Muscle of leg (tissue), 11 donors: ENCODE results near the gene IL9R. TPM values are rescaled to one million over a fixed set of nuclear protein-coding genes. Genes with fewer than 3 reads are reported as not detected.
"Not testable (repeated sequence)": the region's sequence is repeated elsewhere in the genome, so short reads cannot be mapped to it uniquely, and the experiment has no call there.

Experiments used
- DNase-seq: peaks from one replicate; pipeline ENCODE4 v3.0.0; 2013
- H3K27ac ChIP-seq: one replicate; pipeline ENCODE4 v1.5.1; 2013; ENCODE audit warnings: mild to moderate bottlenecking, low read length, control low read depth
- H3K27me3 ChIP-seq: one replicate; pipeline ENCODE4 v1.6.1; 2013; ENCODE audit warnings: low read length; ENCODE audit not compliant: control insufficient read depth, insufficient read depth
- H3K36me3 ChIP-seq: one replicate; pipeline ENCODE4 v1.6.1; 2013; ENCODE audit warnings: low read length; ENCODE audit not compliant: control insufficient read depth, insufficient read depth
- H3K4me1 ChIP-seq: one replicate; pipeline ENCODE4 v1.6.1; 2013; ENCODE audit warnings: low read length; ENCODE audit not compliant: control insufficient read depth, insufficient read depth
- H3K4me3 ChIP-seq: one replicate; pipeline ENCODE4 v1.5.1; 2013; ENCODE audit warnings: low read length, control low read depth
- H3K9me3 ChIP-seq: replicated peaks from 2 replicates; pipeline ENCODE4 v1.6.1; 2013; ENCODE audit warnings: low read depth, low read length; ENCODE audit not compliant: control insufficient read depth
- WGBS: methylation state at CpG from one replicate; pipeline ENCODE4 v1.1.5; 2013; ENCODE audit warnings: missing lambda C conversion rate; ENCODE audit not compliant: insufficient coverage; 5-methylcytosine and 5-hydroxymethylcytosine counted together
- polyA plus RNA-seq, 8 donors: library from polyadenylated mRNA; unstranded; fragments of 120-200 nt; gene quantifications; one replicate each; pipeline versions ENCODE4 v1.2.1 to v1.2.3, GENCODE V29; 2013; ENCODE audit warnings: inconsistent platforms in 1 of 8, low replicate concordance in 1 of 8; ENCODE audit not compliant: insufficient read length in 8 of 8, insufficient read depth in 1 of 8
- total RNA-seq: library from RNA; stranded (reverse); fragments of 120-200 nt; gene quantifications from one replicate; pipeline ENCODE4 v1.2.4, GENCODE V29; 2013

IL9R gene
- total and polyA plus RNA-seq, 9 donors: 0.11 TPM; not detected in 8

DNA sequence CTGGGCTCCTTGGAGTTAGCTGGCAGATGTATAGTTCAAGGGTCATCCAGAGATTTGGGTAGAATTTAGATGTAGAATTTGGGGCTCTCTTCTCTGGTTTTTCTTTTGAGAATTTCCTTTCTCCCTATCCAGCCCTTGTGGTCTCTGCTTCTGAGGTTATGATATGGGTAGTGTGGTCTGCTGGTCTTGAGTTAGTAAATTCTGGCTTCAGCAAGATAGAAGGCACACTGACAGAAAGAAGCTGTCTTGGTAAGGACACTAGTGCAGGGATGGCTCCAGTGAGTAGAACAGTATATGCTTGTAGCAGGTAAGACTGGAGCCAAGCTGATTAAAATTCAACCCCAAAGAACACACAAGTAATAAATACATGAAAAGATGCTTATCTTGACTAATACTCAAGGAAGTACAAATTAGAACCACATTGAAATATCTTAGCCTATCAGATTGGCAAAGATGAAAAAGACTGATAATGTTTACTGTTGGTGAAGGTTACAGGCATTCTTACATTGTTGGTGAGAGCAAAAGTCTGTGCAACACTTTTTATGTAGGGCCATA is 2.1 kb upstream of the IL9R start:
- no peaks in the 10 kb centered on the region for H3K27me3 ChIP-seq
- H3K4me1 ChIP-seq: no peaks in the 10 kb centered on the region
- H3K36me3 ChIP-seq: no peaks in the 10 kb centered on the region
- no peak for DNase-seq
- H3K27ac ChIP-seq: no peak overlapping the region
- no peak overlapping the region for H3K4me3 ChIP-seq
- peaks cover 10% of the 10 kb centered on the region for H3K9me3 ChIP-seq

DNA sequence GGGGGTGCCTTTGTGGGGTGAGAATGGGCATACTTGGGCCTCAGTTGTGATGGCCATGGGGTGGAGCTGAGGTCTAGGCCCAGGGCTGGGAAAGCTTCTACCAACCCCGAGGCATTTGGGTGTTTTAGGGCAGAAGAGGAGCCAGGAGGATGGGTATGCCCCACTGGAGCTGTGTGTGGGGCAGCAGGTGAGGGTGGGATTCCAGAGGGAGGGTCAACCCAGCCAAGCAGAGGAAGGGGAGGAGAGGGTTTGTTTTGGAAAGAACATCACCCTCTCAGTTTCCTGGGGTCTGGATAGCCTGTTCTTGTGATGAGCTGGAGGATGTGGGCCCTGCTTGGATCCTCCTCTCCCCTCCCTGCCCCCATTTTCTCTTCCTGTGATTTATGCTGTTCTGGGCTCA is 620 bp downstream of the IL9R start:
- Histone ChIP-seq H3K9me3 (peaks cover 22% of the 10 kb centered on the region), H3K27ac (no peak overlapping the region), H3K4me3 (no peak overlapping the region), H3K27me3 (no peaks in the 10 kb centered on the region), H3K36me3 (no peaks in the 10 kb centered on the region), H3K4me1 (no peaks in the 10 kb centered on the region)
- DNase-seq: no peak
- 33% methylated on average over 1 of the region's 1 CpG for WGBS

DNA sequence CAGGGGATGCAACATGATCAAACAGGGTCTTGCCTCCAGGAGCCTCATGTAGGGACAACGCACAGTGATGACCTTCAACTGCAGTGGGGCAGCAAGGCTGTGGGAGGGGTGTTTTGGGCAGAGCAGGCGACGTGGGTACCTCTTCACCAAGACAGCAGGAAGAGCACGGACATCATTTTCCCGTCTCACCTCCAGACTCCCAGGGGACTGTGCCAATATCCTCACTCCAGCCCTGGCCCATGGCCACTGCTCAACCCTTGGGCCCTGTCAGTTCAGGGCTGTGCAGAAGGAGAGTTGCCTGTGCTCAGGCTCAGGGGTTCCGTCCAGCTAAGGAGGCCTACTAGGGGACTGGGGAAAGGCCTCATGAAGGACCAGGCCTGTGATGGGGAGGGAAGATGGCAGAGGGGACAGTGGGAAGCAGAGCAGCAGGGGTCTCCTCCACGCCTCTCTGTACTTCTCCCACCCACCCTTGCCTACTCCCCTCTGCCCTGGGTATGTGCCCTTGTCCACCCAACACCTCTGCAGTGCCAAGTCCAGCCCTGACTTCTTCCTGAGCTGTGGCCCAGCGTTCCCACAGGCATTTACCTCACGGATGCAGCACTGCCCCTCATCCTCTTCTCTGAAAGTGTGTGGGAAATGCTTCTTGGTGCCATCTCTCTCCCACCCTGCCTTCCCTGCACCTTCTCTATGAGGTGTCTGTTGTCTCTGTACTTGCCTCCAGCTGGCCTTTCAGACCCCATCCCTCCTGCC is 1.4 kb downstream of the IL9R start:
- Histone ChIP-seq H3K27ac (no peak overlapping the region), H3K27me3 (no peaks in the 10 kb centered on the region), H3K4me1 (no peaks in the 10 kb centered on the region), H3K4me3 (no peak overlapping the region), H3K36me3 (no peaks in the 10 kb centered on the region), H3K9me3 (peaks cover 27% of the 10 kb centered on the region)
- WGBS: 83% methylated on average over 1 of the region's 9 CpGs
- DNase-seq: no peak

DNA sequence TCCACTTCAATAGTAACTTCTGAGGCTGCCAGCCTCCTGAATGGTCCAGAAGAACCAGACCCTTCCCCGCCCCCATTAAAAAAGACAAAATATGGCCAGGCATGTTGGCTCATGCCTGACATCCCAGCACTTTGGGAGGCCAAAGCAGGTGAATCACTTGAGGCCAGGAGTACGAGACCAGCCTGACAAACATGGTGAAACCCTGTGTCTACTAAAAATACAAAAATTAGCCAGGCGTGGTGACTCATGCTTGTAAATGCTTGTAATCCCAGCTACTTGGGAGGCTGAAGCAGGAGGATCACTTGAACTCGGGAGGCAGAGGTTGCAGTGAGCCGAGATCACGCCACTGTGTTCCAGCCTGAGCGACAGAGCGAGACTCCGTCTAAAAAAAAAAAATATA is 2.3 kb downstream of the IL9R start:
- WGBS: 54% methylated on average over 3 of the region's 9 CpGs
- DNase-seq, H3K27ac ChIP-seq, H3K4me1 ChIP-seq, H3K4me3 ChIP-seq, H3K27me3 ChIP-seq, H3K36me3 ChIP-seq: not testable (repeated sequence)
- peaks cover 25% of the 10 kb centered on the region for H3K9me3 ChIP-seq

DNA sequence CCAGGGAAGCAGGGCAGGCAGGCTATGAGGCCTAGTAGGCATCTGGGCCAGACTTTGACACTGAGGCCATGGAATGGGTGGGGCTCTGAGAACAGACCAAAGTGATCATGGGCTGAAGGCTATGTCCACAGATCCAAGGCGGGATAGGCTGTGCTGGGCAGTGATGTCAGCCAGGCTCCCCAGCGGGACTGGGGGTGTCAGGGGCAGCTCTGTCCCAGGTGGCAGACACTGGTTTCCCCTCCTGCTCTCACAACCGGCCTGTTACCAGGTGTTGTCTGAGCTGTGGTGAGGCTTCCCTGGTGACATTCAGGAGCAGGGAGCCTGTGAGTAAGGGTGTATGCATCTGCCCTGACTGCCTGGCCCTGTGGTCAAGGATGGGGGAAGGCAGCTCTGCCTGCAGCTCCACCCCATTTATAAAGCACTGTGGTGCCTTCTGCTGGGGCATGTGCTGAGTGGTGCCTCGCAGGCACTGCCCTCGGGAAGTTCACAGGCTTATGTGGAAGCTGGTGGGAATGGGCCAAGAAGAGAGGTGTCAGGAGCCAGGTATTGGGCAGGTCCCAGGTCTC is 2.9 kb downstream of the IL9R start:
- H3K27ac ChIP-seq: no peak overlapping the region
- WGBS: 72% methylated on average over 2 of the region's 5 CpGs

DNA sequence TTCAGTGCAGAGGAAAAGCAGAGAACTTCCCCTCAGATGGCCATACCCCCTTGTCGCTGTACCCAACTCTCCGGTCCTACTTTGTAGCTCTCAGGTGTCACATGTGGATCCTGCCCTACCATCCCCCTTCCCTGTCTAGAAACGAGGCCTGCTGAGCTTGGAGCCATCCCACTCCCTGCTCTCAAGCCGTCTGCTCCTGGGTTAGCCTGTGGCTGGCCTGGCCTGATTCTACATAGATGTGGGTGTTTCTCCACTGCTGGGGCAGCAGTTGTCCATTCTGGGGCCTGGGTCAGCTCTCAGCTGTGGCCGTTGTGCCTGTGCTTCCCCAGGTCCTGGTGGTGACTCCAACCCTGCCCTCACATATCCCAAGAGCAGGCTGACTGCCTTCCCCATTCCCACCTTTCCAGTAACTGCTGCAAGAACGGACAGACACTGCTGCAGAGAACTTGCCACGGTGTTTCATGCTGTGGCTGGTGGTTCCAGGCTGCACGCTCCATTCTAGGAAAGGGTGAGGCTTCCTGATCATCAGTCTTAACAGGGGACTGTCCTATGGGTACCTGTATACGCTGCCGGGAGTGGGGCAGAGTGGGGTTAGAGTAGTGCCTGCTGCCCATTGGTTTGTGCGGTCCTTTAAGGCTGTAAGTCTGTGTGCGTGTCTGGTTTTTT is 3.6 kb downstream of the IL9R start:
- no peak overlapping the region for H3K27ac ChIP-seq
- no peak for DNase-seq
- H3K27me3 ChIP-seq: no peaks in the 10 kb centered on the region
- no peak overlapping the region for H3K4me3 ChIP-seq
- WGBS: 82% methylated on average over 6 of the region's 12 CpGs
- H3K36me3 ChIP-seq: no peaks in the 10 kb centered on the region
- H3K4me1 ChIP-seq: no peaks in the 10 kb centered on the region
- peaks cover 30% of the 10 kb centered on the region for H3K9me3 ChIP-seq

More for the DNA sequence above, 2.9 kb downstream of the IL9R start:
- no peaks in the 10 kb centered on the region for H3K4me1 ChIP-seq
- H3K36me3 ChIP-seq: no peaks in the 10 kb centered on the region
- H3K27me3 ChIP-seq: no peaks in the 10 kb centered on the region
- H3K4me3 ChIP-seq: no peak overlapping the region
- DNase-seq: no peak
- H3K9me3 ChIP-seq: peaks cover 30% of the 10 kb centered on the region

DNA sequence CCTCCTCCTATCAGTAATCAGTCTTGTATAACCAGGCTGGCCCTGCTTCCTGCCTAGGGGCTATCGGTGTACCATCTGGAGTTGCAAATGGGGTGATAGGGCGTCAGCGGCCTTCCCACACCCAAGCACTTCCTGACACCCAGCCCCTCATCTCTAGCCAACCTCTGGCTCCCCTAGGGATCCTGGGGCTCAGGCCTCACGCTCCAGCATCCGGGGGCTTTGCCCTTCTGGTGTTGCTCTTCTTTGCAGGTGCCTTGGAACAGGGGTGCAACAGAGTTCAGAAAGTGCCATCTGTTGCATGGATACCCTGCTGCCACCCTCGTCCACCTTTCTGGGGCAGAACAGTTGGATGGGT is 4.1 kb downstream of the IL9R start:
- H3K27me3 ChIP-seq: no peaks in the 10 kb centered on the region
- peaks cover 30% of the 10 kb centered on the region for H3K9me3 ChIP-seq
- WGBS: 55% methylated on average over 5 of the region's 6 CpGs
- DNase-seq: no peak
- H3K36me3 ChIP-seq: no peaks in the 10 kb centered on the region
- H3K4me3 ChIP-seq: no peak overlapping the region
- H3K27ac ChIP-seq: no peak overlapping the region
- no peaks in the 10 kb centered on the region for H3K4me1 ChIP-seq

DNA sequence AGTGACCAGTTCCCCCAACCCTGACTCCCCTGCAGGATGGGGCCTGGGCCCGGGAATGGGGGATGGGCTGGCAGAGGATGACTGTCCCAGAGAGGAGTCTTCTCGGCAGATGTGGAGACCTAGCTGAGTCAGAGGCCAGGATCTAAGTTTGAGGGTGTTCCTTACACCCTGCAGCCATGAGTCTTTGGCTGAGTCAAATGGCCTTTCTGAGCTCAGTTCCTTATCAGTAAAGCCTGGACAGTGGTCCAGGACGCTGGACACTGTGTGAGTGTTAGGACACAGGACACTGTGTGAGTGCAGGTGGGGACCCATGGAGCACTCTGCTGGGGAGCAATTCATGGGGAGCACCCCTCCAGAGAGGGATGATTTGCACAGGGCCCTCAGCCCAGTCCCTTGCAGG is 5.0 kb downstream of the IL9R start:
- DNase-seq: no peak
- H3K27ac ChIP-seq: no peak overlapping the region
- no peaks in the 10 kb centered on the region for H3K36me3 ChIP-seq
- no peaks in the 10 kb centered on the region for H3K4me1 ChIP-seq
- H3K4me3 ChIP-seq: no peak overlapping the region
- H3K27me3 ChIP-seq: no peaks in the 10 kb centered on the region
- peaks cover 30% of the 10 kb centered on the region for H3K9me3 ChIP-seq
- 82% methylated on average over 3 of the region's 3 CpGs for WGBS

DNA sequence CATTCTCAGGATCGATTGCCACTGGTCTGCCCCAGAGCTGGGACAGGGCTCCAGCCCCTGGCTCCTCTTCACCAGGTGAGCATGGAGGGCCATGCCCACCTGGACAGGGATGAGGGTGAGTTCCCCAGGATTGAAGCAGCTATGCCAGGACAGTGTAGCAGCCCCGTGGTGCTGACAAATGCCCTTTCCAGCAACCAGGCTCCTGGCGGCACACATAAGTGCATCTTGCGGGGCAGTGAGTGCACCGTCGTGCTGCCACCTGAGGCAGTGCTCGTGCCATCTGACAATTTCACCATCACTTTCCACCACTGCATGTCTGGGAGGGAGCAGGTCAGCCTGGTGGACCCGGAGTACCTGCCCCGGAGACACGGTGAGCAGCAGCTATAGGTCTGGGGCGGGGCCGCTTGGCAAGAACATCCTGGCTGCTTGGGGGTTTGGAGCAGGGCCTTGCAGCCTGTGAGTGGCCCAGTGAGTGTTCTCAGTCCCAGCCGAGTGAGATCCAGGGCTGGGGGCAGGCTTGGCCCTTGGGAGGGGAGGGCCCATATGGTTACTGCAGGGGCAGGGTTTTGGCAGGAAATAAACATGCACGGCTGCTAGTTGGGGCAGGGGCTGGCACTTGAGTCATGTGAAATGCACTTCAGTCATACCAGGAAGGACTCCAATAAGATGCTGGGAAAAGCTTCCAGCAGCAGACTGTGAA is 6.1 kb downstream of the IL9R start:
- Histone ChIP-seq H3K4me1 (no peaks in the 10 kb centered on the region), H3K36me3 (no peaks in the 10 kb centered on the region), H3K4me3 (no peak overlapping the region), H3K9me3 (peaks cover 30% of the 10 kb centered on the region), H3K27me3 (no peaks in the 10 kb centered on the region), H3K27ac (no peak overlapping the region)
- 84% methylated on average over 11 of the region's 14 CpGs for WGBS
- DNase-seq: no peak

DNA sequence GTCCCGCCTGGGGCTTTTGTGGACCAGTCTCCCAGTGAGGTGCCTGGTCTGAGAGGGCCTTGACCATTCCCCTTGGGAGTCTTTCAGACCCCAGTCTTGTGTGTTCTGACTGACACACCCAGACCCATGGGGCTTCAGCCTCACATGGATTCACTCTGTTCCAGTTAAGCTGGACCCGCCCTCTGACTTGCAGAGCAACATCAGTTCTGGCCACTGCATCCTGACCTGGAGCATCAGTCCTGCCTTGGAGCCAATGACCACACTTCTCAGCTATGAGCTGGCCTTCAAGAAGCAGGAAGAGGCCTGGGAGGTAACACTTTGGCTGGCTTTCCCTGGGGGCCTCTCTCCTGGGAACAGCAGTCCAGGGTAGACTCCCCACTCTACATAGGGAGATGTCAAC is 6.8 kb downstream of the IL9R start:
- WGBS: 42% methylated on average over 2 of the region's 2 CpGs
- DNase-seq: no peak

More for the DNA sequence above, 6.8 kb downstream of the IL9R start:
- H3K4me3 ChIP-seq: no peak overlapping the region
- H3K27me3 ChIP-seq: no peaks in the 10 kb centered on the region
- no peaks in the 10 kb centered on the region for H3K36me3 ChIP-seq
- H3K4me1 ChIP-seq: no peaks in the 10 kb centered on the region
- H3K9me3 ChIP-seq: peaks cover 26% of the 10 kb centered on the region
- H3K27ac ChIP-seq: no peak overlapping the region
